Measurements from ENCODE around the gene DGKH.

DNA sequence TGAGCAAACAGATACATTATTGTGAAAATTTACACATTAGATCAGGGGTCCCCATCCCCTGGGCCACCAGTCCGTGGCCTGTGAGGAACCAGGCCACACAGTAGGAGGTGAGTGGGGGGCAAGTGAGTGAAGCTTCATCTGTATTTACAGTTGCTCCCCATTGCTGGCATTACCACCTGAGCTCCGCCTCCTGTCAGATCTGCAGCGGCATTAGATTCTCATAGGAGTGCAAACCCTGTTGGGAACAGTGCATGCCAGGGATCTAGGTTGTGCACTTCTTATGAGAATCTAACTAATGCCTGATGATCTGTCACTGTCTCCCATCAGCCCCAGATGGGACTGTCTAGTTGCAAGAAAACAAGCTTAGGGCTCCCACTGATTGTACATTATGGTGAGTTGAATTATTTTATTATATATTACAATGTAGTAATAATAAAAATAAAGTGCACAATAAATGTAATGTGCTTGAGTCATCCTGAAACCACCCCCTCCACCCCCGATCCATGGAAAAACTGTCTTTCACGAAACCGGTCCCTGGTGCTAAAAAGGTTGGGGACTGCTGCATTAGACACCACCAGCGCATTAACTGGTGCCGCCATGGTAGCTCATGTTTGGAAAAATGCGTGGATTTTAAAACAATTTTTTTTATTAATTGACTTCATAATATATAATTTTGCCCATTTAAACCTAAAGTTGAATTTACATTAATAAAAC, 51.7 kb downstream of the DGKH start:
- no peak for TF ChIP-seq EZH2 (IDR thresholded peaks at IDR 0.05; ENCODE audit: low read depth)
- TF ChIP-seq CTCF (conservative IDR thresholded peaks at IDR 0.05): no peak

Measured in PC-9 (cell line).